ENCODE measurements around the gene ST6GALNAC3. TPM values are rescaled to one million over a fixed set of nuclear protein-coding genes. Genes with fewer than 3 reads are reported as not detected.

The ST6GALNAC3 gene
- total RNA-seq, 1 donor from 2014 or later, result 23.6 TPM

DNA sequence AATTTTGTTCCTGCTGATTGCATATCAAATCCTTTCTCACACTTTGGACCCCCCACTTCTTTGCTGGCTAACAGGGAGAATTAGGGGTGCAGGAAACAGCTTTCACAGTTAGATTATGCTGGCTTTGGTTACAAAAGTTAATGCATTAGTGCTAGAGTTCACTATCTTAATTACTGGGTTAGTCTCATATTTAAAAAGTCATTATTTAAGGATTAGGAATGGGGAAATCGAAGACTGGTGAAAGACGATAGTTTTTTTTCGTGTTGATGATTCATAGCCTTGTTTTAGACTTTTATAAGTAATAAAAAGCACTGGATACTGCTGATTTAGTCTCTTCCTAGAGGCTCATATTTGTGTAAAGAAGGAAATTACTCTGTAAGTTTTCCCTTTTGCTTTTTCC, 11.6 kb downstream of the ST6GALNAC3 start:
- Mint-ChIP-seq H3K27ac (no peak overlapping the region), H3K4me1 (peaks cover 34% of the 10 kb centered on the region), H3K4me3 (no peak overlapping the region), H3K27me3 (ENCODE audit: insufficient read depth, low read depth) (no peaks in the 10 kb centered on the region), H3K9me3 (no peaks in the 10 kb centered on the region), H3K36me3 (peaks cover 4% of the 10 kb centered on the region)
- Histone ChIP-seq H3K27me3 (no peaks in the 10 kb centered on the region), H3K4me2 (no peak overlapping the region), H3F3A (ENCODE audit: low read depth) (peaks cover 9% of the 10 kb centered on the region), H3K4me3 (no peak overlapping the region), H2AFZ (replicated peaks) (no peak overlapping the region), H3K4me1 (peaks cover 24% of the 10 kb centered on the region), H3K79me2 (ENCODE audit: low read depth) (peaks cover 50% of the 10 kb centered on the region), H4K20me1 (ENCODE audit: low read depth) (peaks cover 27% of the 10 kb centered on the region), H3K9me3 (ENCODE audit: low read depth) (no peaks in the 10 kb centered on the region), H3K27ac (no peak overlapping the region), H3K36me3 (no peaks in the 10 kb centered on the region), H3K9ac (no peak overlapping the region)
- TF ChIP-seq, protein P1, sequence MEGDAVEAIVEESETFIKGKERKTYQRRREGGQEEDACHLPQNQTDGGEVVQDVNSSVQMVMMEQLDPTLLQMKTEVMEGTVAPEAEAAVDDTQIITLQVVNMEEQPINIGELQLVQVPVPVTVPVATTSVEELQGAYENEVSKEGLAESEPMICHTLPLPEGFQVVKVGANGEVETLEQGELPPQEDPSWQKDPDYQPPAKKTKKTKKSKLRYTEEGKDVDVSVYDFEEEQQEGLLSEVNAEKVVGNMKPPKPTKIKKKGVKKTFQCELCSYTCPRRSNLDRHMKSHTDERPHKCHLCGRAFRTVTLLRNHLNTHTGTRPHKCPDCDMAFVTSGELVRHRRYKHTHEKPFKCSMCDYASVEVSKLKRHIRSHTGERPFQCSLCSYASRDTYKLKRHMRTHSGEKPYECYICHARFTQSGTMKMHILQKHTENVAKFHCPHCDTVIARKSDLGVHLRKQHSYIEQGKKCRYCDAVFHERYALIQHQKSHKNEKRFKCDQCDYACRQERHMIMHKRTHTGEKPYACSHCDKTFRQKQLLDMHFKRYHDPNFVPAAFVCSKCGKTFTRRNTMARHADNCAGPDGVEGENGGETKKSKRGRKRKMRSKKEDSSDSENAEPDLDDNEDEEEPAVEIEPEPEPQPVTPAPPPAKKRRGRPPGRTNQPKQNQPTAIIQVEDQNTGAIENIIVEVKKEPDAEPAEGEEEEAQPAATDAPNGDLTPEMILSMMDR (IDR thresholded peaks at IDR 0.05), result no peak
- no peak for DNase-seq (ENCODE audit: low spot score)

DNA sequence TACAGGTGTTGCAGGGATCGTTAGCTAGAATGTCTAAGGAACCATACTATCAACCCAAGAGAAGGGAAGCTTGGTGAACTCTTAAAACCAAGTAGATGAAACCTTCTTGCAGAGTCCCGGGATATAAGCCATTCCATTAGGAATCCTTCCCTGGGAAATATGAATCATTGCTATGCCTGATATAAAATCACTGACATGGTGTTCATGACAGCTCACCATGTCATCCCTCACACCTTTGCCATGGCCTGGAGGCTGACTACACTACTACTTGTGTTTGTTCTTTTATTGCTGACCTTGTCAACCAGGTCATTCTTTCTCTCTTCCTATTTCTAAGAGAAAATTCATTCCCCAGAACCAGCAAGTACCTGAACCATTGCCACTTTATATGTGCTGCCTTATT, 12.1 kb downstream of the ST6GALNAC3 start:
- no peaks in the 10 kb centered on the region for H3K9me3 Mint-ChIP-seq
- Histone ChIP-seq H3K79me2 (ENCODE audit: low read depth) (peaks cover 50% of the 10 kb centered on the region), H3K9me3 (ENCODE audit: low read depth) (no peaks in the 10 kb centered on the region), H3F3A (ENCODE audit: low read depth) (peaks cover 9% of the 10 kb centered on the region), H2AFZ (replicated peaks) (no peak overlapping the region), H3K36me3 (no peaks in the 10 kb centered on the region), H4K20me1 (ENCODE audit: low read depth) (peaks cover 22% of the 10 kb centered on the region), H3K4me2 (no peak overlapping the region), H3K9ac (no peak overlapping the region), H3K27ac (no peak overlapping the region), H3K4me3 (no peak overlapping the region), H3K4me1 (peaks cover 19% of the 10 kb centered on the region), H3K27me3 (no peaks in the 10 kb centered on the region)
- peaks cover 32% of the 10 kb centered on the region for H3K4me1 Mint-ChIP-seq
- H3K4me3 Mint-ChIP-seq, result no peak overlapping the region
- TF ChIP-seq, protein P1 (IDR thresholded peaks at IDR 0.05), result no peak
- TF ChIP-seq EZH2phosphoT487 (IDR thresholded peaks at IDR 0.05) (no peak), EZH2 (IDR thresholded peaks at IDR 0.05) (no peak)
- no peak overlapping the region for H3K27ac Mint-ChIP-seq
- no peaks in the 10 kb centered on the region for H3K27me3 Mint-ChIP-seq (ENCODE audit: insufficient read depth, low read depth)
- H3K36me3 Mint-ChIP-seq, result peaks cover 4% of the 10 kb centered on the region
- no peak for DNase-seq (ENCODE audit: low spot score)

DNA sequence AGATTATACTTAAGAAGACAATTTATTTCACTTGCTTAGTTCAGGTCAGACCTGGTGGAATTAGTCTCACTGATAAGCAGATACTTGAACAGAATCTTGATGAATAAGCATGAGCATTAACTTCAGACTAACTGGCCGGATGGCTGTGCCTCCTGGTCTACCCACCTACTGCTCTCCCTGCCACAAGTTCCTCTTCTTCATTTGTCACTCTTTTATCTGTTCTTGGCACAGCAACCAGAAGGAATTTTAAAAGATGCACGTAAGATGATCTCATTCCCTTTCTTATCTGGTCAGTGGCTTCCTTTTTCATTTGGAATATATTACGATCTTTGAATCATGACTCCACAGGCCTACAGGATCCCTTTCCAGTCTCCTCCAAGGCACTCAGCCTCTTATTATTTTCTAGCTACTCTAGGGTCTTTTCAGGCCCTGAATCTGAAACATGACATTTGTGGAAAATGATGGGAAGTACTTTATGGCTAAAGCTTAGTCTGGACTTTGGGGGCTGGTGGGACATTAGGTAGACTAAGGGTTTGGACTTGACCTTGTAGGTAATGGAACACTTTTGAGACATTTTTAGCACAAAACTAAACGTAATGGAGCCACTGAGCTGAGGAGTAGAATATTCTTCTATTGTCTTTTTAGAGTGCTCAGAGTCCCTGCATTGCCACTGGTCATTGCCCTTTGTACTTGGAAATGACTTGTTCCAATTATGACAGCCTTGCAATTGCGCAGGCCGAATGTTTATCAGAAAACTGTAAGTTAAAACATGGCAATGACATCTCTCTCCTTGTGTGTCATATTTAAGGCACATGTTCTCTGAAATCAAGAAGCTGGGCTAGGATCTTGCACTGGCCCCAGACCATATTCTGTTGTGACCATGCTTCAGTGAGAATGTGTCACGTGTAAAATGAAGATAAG, 16.0 kb downstream of the ST6GALNAC3 start:
- no peaks in the 10 kb centered on the region for H3K9me3 ChIP-seq (ENCODE audit: low read depth)
- H3K4me3 Mint-ChIP-seq, result no peak overlapping the region
- no peaks in the 10 kb centered on the region for H3F3A ChIP-seq (ENCODE audit: low read depth)
- H3K4me3 ChIP-seq, result no peak overlapping the region
- no peak overlapping the region for H3K27ac Mint-ChIP-seq
- H3K27ac ChIP-seq, result no peak overlapping the region
- TF ChIP-seq EZH2phosphoT487 (IDR thresholded peaks at IDR 0.05) (no peak), EZH2 (IDR thresholded peaks at IDR 0.05) (no peak)
- TF ChIP-seq, protein P1 (IDR thresholded peaks at IDR 0.05), result no peak
- no peaks in the 10 kb centered on the region for H3K4me1 ChIP-seq
- peaks cover 17% of the 10 kb centered on the region for H3K4me1 Mint-ChIP-seq
- H4K20me1 ChIP-seq (ENCODE audit: low read depth), result no peaks in the 10 kb centered on the region
- H3K27me3 ChIP-seq, result no peaks in the 10 kb centered on the region
- H2AFZ ChIP-seq (replicated peaks), result no peak overlapping the region
- peaks cover 8% of the 10 kb centered on the region for H3K36me3 Mint-ChIP-seq
- H3K27me3 Mint-ChIP-seq (ENCODE audit: insufficient read depth, low read depth), result no peaks in the 10 kb centered on the region
- no peak overlapping the region for H3K4me2 ChIP-seq
- H3K9me3 Mint-ChIP-seq, result no peaks in the 10 kb centered on the region
- no peak overlapping the region for H3K9ac ChIP-seq
- no peak for DNase-seq (ENCODE audit: low spot score)
- peaks cover 20% of the 10 kb centered on the region for H3K79me2 ChIP-seq (ENCODE audit: low read depth)
- no peaks in the 10 kb centered on the region for H3K36me3 ChIP-seq
